DMS53 (cell line): ENCODE measurements around the gene FMO2.

Source experiments
- DNase-seq: peaks from one replicate; lab custom pipeline; 2025; lab: John Stamatoyannopoulos, UW

FMO2 gene

GRCh38 chr1:171185091-171185490 is at the start of gene FMO2:
FMO2 (plus strand) TSS chr1:171185300; CDS start chr1:171185714, 414 bp downstream.
- DNase-seq: no peak

GRCh38 chr1:171137580-171137979 is 47.5 kb upstream of the FMO2 start:
- peak; percentile 60 for DNase-seq

GRCh38 chr1:171138980-171139379 is 46.1 kb upstream of the FMO2 start:
- DNase-seq: no peak

DNA sequence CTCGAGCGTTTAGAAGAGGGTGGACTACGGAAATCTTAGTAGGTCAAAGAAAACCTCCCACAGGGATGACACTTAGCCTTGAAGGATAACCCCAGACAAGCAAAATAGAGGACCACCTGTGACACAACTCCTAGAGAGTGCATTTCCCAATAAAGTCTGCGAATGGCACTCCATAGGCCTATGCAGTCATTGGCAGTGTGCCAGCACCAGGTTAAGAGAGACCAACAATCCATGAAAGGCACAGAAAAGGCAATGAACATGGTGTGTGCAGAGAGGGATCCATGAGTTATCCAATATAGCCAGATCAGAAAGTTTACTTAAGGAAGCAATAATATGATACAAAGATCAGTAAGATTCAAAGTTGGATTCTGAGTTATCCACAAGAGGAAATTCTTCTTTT is 45.2 kb upstream of the FMO2 start:
- DNase-seq: peak; percentile 21

GRCh38 chr1:171140401-171140800 is 44.7 kb upstream of the FMO2 start:
- no peak for DNase-seq

GRCh38 chr1:171140956-171141687 is 44.0 kb upstream of the FMO2 start:
- DNase-seq: no peak

DNA sequence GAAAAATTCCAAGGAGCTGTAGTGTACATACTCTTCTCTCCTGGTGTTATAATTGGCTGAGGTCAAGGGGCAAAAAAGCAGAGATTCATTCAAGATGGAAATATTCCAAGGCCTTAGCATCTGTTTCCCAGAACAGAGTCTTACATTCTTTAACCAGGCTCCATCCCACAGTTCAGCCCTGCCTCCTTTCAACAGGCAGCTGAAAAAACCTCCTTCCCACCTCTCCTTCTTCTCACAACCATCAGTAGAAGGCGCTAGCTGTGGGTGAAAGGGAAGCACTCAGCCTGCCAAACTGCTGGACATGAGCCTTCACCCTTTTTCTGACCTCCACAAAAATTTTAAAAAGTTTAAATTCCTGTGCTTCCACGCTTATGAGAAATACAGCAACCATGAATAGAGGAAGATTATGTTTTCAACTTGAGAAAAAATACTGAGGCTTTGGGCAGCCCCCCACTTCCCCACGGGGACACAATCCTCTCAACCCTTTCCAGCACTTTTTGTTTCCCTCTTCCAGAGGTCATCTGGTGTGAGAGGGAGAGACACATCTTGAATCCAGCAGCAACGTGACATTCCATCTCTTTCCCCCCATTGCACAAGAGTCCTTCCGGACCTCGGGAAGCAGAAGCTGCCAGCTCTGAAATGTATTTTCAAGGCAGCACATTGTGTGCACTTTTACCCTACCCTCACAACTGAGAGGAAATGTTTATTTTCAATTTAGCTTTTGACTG is 43.2 kb upstream of the FMO2 start:
- DNase-seq: no peak

DNA sequence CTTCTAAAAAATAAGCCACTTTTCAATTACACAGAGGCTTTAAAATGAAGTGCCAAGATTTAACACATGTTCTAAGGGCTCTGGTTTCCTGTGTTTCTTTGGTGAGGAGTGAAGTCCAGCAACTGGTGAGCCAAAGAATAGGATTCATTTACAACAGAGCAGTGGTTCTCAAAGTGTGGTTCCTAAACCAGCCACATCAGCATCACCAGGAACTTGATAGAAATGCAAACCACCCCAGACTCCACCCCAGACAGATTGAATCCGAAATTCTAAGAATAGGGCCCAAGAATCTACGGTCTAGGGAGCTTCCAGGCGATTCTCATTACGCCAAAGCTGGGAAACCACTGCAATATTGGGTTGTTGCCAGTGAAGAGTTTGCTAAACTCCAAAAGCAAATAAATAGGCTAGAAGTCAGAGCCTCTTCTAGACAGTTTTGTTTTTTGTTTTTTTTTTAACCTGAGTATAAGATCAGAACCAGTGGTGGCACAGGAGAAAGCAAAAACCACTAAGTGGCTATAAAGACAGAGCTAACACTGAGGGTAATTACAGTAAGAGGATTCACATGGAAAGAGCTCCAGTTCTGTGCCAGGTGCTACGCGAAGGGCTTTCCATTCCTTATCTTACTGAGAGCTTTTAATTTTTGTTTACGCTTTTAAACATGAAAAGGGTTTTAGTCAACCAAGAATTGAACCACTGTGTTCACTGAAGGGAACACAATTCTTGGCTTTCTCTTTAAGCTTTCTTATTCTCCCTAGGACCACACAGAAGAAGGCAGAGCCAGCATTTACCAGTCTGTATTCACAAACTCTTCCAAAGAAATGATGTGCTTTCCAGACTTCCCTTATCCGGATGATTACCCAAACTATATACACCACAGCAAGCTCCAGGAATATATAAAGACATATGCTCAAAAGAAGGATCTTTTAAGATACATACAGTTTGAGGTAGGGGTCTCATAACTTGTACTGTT is 42.4 kb upstream of the FMO2 start:
- DNase-seq: peak; percentile 44

GRCh38 chr1:171150156-171150555 is 34.9 kb upstream of the FMO2 start:
- no peak for DNase-seq

GRCh38 chr1:171152549-171152948 is 32.6 kb upstream of the FMO2 start:
- DNase-seq: no peak

DNA sequence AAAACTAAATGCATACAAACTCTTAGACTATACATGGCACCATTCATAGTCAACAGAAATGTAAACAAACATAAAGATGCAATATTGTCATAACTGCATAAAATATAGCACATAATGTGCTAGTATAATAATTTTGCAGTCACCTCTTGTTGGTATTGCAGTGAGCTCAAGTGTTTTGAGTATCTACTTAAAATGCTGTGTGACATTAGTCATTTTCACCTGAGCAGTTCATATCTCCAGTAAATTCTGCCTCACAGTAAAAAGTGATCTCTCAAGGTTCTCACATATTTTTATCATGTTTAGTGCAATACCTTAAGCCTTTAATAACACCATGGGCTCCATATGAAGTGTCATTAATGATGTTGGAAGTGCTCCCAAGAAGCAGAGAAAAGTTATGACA is 29.6 kb upstream of the FMO2 start:
- DNase-seq: peak; percentile 26

GRCh38 chr1:171158096-171158495 is 27.0 kb upstream of the FMO2 start:
- DNase-seq: no peak

DNA sequence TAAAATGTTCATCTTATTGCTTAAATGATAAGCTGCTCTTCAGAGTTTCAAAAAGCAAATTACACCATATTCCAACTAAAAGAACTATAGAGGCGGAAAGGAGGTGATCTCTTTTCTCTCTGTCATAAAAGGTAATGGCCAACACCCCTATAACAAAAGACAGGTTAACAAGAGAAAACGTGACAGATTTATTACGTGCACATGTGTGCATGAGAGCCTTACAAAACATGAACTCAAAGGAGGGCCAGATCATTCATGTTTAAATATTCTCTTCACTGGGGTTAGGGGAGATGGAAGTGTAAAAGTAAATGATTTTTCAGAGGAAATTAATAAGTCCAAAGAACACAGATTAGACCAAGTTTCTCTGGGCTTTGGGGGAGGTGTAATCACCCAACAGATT is 26.5 kb upstream of the FMO2 start:
- no peak for DNase-seq

- no peak for DNase-seq
Measured at GRCh38 chr1:171159148-171159547, 26.0 kb upstream of the FMO2 start.

DNA sequence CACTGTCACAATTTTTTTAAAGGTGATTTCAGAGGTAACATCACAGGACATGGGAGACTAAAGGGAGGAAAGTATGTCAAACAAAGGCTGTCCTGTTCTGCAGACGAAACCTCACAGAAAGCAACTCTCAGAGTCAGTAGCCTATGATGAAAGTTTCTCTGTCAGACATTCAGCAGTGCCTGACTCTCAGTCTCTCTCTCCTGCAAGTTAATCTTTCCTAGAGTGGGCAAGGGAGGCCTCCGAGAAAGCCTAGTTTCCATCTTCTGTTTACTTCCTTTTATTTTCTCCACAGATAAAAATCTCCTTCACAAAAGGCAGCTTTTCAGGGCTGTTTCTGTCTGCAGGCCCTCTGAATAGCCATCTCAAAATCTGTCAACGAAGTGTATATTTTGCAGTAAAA is 24.9 kb upstream of the FMO2 start:
- DNase-seq: no peak

- DNase-seq: no peak
Measured at GRCh38 chr1:171160639-171161354, 24.3 kb upstream of the FMO2 start.

GRCh38 chr1:171161431-171161830 is 23.7 kb upstream of the FMO2 start:
- DNase-seq: no peak

GRCh38 chr1:171166361-171166760 is 18.7 kb upstream of the FMO2 start:
- no peak for DNase-seq

DNA sequence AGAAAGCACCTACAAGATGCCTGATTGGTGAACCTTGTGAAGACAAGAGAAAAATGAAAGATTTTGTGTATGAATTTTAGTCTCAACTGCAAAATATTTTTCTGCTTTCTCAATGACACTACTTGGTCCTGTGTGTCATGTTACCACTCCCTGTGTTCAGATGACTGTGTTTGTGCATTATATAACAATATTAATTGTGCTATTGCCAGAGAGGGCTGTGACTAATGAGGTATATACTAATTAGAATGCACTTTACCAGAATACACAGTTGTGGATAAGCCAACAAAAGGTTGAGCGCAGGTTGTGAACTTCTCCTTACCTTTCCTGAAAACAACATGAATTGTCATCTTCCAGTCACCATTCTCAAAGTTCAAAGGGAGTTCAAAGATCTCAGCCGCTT is 17.3 kb upstream of the FMO2 start:
- DNase-seq: no peak

DNA sequence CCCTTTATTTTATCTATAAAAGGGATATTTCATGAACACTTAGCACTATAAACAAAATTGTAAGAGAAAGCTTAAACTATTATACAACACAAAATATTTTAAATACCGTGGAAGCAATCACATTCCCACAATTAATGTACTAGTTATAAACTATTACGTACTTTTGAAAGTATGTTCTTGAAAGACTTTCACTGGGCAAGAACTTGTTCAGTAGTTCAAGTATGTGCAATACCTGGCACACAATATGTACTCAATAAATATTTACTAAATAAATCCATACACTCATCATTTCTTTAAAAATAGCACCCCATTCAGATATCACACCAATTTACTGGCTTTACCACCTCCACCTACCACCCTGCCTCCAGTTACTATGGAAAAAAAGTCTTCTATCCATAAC is 12.6 kb upstream of the FMO2 start:
- no peak for DNase-seq

DNA sequence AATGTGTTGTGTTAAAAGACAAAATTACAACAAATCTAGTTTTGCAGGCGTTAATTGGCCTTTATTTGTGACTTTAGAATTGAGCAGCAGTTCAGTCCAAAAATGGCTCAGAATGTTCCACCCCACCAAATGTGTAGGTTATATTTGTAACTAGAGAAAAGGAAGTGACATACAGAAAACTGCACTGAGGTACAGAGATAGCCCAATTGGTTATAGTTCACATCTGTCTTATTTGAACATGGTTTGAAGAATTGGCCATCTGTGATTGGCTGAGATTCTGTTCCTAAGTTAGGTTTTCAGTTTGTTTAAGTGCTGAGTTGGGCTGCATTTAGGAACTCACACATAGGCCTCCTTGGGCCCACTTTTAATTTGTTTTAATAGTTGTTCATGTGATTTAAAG is 12.0 kb upstream of the FMO2 start:
- no peak for DNase-seq
